Pericardium fibroblast (primary cell): Measurements from ENCODE around the gene SPEM2. TPM values are rescaled to one million over a fixed set of nuclear protein-coding genes. Genes with fewer than 3 reads are reported as not detected.

ENCODE experiments used
- total RNA-seq: library from RNA; depleted of rRNA; stranded (reverse); fragments of >200 nt; gene quantifications from 2 replicates; pipeline ENCODE4 v1.2.3, GENCODE V29; 2015

Gene SPEM2
- total RNA-seq, result not detected in 2 replicates

GRCh38 chr17:7425316-7425715 is at the start of gene SPEM2:
Gene SPEM2 (plus strand): TSS chr17:7425616. CDS start chr17:7425689, 73 bp downstream.

GRCh38 chr17:7380855-7381683 is 44.3 kb upstream of the SPEM2 start, which contains the start of gene TNK1:
Gene TNK1 (plus strand): TSS chr17:7381089. CDS start chr17:7382927, 1,838 bp downstream.

GRCh38 chr17:7394452-7395191 is 30.8 kb upstream of the SPEM2 start, which contains the start of gene PLSCR3:
Gene PLSCR3 (minus strand): TSS chr17:7394525. CDS start chr17:7394110, 415 bp downstream.

GRCh38 chr17:7403977-7404736 is 21.3 kb upstream of the SPEM2 start, which contains the start of gene TMEM256:
Gene TMEM256 (minus strand): TSS chr17:7404097. CDS start chr17:7404084, 13 bp downstream.

GRCh38 chr17:7407485-7408251 is 17.7 kb upstream of the SPEM2 start, which contains the start of gene NLGN2:
Gene NLGN2 (plus strand): TSS chr17:7407845. CDS start chr17:7408256, 411 bp downstream.

GRCh38 chr17:7419819-7420610 is 5.4 kb upstream of the SPEM2 start, which contains the start of gene SPEM1:
Gene SPEM1 (plus strand): TSS chr17:7420324. CDS start chr17:7420385, 61 bp downstream.

GRCh38 chr17:7428557-7428956 is 3.1 kb downstream of the SPEM2 start, which contains the start of gene SPEM3:
Gene SPEM3 (plus strand): TSS chr17:7428857. CDS start chr17:7428903, 46 bp downstream.

GRCh38 chr17:7439462-7440112 is 14.2 kb downstream of the SPEM2 start, which contains the start of gene FGF11:
Gene FGF11 (plus strand): TSS chr17:7439512. CDS start chr17:7439621, 109 bp downstream.

GRCh38 chr17:7444682-7445618 is 19.5 kb downstream of the SPEM2 start, which contains the start of gene CHRNB1:
Gene CHRNB1 (plus strand): TSS chr17:7445061. CDS start chr17:7445128, 67 bp downstream.

Other genes starting within 250 kb of the SPEM2 start
- gene ASGR1, start 246.2 kb upstream of the SPEM2 start, total RNA-seq, result 0.35 and 0.85 TPM in 2 replicates
- gene DLG4, start 205.8 kb upstream of the SPEM2 start, total RNA-seq, result 8.5 and 13.6 TPM in 2 replicates
- 194 and 234 TPM in 2 replicates for gene ACADVL, start 205.7 kb upstream of the SPEM2 start, total RNA-seq
- 61.8 and 63.7 TPM in 2 replicates for gene DVL2, start 191.1 kb upstream of the SPEM2 start, total RNA-seq
- 37.1 and 52.7 TPM in 2 replicates for gene PHF23, start 186.2 kb upstream of the SPEM2 start, total RNA-seq
- 916 and 1,059 TPM in 2 replicates for gene GABARAP, start 183.2 kb upstream of the SPEM2 start, total RNA-seq
- gene CTDNEP1, start 173.9 kb upstream of the SPEM2 start, total RNA-seq, result 56.2 and 97.6 TPM in 2 replicates
- 24.4 and 27.7 TPM in 2 replicates for gene ELP5, start 173.4 kb upstream of the SPEM2 start, total RNA-seq
- 0.17 and 1.3 TPM in 2 replicates for gene CLDN7, start 163.1 kb upstream of the SPEM2 start, total RNA-seq
- gene SLC2A4, start 143.9 kb upstream of the SPEM2 start, total RNA-seq, result 0.23 TPM in 1 of 2 replicates, not detected in the other
- gene YBX2, start 131.0 kb upstream of the SPEM2 start, total RNA-seq, result 0.60 TPM in 1 of 2 replicates, not detected in the other
- 327 and 351 TPM in 2 replicates for gene EIF5A, start 118.0 kb upstream of the SPEM2 start, total RNA-seq
- 65.2 and 92.2 TPM in 2 replicates for gene GPS2, start 110.3 kb upstream of the SPEM2 start, total RNA-seq
- 8.9 and 13.0 TPM in 2 replicates for gene NEURL4, start 96.3 kb upstream of the SPEM2 start, total RNA-seq
- 0.34 TPM in 1 of 2 replicates, not detected in the other for gene ACAP1, start 89.1 kb upstream of the SPEM2 start, total RNA-seq
- gene KCTD11, start 73.5 kb upstream of the SPEM2 start, total RNA-seq, result 17.2 and 24.3 TPM in 2 replicates
- gene TMEM95, start 70.5 kb upstream of the SPEM2 start, total RNA-seq, result not detected in 2 replicates
- gene TNK1, start 44.5 kb upstream of the SPEM2 start, total RNA-seq, result 0.09 and 0.47 TPM in 2 replicates
- gene PLSCR3, start 31.1 kb upstream of the SPEM2 start, total RNA-seq, result 45.7 and 72.9 TPM in 2 replicates
- 83.2 and 132 TPM in 2 replicates for gene TMEM256, start 21.5 kb upstream of the SPEM2 start, total RNA-seq
- 13.5 and 18.6 TPM in 2 replicates for gene NLGN2, start 17.8 kb upstream of the SPEM2 start, total RNA-seq
- not detected in 2 replicates for gene SPEM1, start 5.3 kb upstream of the SPEM2 start, total RNA-seq
- gene SPEM3, start 3.2 kb downstream of the SPEM2 start, total RNA-seq, result not detected in 2 replicates
- 1.3 and 2.4 TPM in 2 replicates for gene TMEM102, start 9.8 kb downstream of the SPEM2 start, total RNA-seq
- 0.43 and 2.0 TPM in 2 replicates for gene FGF11, start 13.9 kb downstream of the SPEM2 start, total RNA-seq
- 3.7 and 6.7 TPM in 2 replicates for gene CHRNB1, start 19.4 kb downstream of the SPEM2 start, total RNA-seq
- 25.4 and 29.3 TPM in 2 replicates for gene ZBTB4, start 54.0 kb downstream of the SPEM2 start, total RNA-seq
- gene SLC35G6, start 55.8 kb downstream of the SPEM2 start, total RNA-seq, result not detected in 2 replicates
- gene POLR2A, start 58.8 kb downstream of the SPEM2 start, total RNA-seq, result 35.5 and 50.7 TPM in 2 replicates
- gene TNFSF12, start 123.4 kb downstream of the SPEM2 start, total RNA-seq, result 14.1 and 17.4 TPM in 2 replicates
- gene TNFSF13, start 133.1 kb downstream of the SPEM2 start, total RNA-seq, result 2.1 and 3.6 TPM in 2 replicates
- 45.6 and 47.5 TPM in 2 replicates for gene SENP3, start 136.3 kb downstream of the SPEM2 start, total RNA-seq
- gene CD68, start 154.0 kb downstream of the SPEM2 start, total RNA-seq, result 13.4 and 22.7 TPM in 2 replicates
- 115 and 144 TPM in 2 replicates for gene MPDU1, start 158.2 kb downstream of the SPEM2 start, total RNA-seq
- 0.12 and 0.85 TPM in 2 replicates for gene SOX15, start 164.5 kb downstream of the SPEM2 start, total RNA-seq
- gene FXR2, start 189.3 kb downstream of the SPEM2 start, total RNA-seq, result 17.7 and 41.3 TPM in 2 replicates
- gene SAT2, start 202.2 kb downstream of the SPEM2 start, total RNA-seq, result 58.8 and 85.5 TPM in 2 replicates
- 0.12 and 4.1 TPM in 2 replicates for gene SHBG, start 204.5 kb downstream of the SPEM2 start, total RNA-seq
- 0.93 TPM in 1 of 2 replicates, not detected in the other for gene ATP1B2, start 225.3 kb downstream of the SPEM2 start, total RNA-seq